HG03280 (cell line): ENCODE data around the gene DNMT3B.

Experiments
- ATAC-seq: cut with Tn5 transposase; IDR thresholded peaks from one replicate; pipeline ENCODE4 v1.9.1; 2021; ENCODE audit warnings: mild to moderate bottlenecking, moderate library complexity; ENCODE audit not compliant: unreplicated experiment

Gene DNMT3B

GRCh38 chr20:32820698-32821377, 58.7 kb downstream of the DNMT3B start:
- no peak for ATAC-seq

- no peak for ATAC-seq
Measured at GRCh38 chr20:32822225-32822624, 60.0 kb downstream of the DNMT3B start.

GRCh38 chr20:32823078-32823477, 60.9 kb downstream of the DNMT3B start:
- ATAC-seq = no peak

DNA sequence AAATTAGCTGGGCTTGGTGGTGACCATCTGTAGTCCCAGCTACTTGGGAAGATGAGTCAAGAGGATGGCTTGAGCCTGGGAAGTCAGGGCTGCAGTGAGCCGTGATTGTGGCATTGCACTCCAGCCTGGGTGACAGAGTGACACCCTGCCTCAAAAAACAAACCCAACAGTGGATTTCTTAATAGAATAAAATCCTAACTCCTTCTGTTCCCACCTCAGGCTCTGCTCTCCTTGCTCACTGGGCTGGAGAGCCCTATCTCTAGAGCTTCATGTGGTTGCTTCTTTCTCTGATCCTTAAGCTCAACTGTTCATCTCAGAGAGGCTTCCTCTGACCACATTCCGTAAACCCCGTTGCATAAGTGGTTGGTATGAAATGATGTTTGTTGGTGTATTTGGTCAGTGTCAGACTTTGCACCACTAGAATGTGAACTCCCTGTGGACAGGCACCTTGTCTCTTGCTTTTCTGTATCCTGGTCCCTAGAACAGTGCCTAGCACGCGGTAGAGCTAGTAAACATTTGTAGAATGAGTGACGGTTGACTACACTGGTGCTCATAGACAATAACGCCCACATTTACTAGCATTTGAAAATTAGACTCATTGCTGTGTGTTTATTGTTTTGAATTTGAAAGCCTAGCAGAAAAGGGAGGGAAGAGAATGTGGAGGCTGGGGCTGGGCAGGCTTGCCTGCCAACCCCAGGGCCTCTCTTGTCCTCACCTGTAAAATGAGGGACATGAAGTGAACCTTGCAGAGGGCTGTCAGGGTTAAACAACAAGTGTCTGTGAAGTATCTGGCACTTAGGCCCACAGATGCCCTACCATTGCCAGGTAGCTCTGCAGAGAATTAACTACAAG, 61.8 kb downstream of the DNMT3B start:
- no peak for ATAC-seq

- no peak for ATAC-seq
Measured at GRCh38 chr20:32828029-32828680, 66.0 kb downstream of the DNMT3B start.

- no peak for ATAC-seq
Measured at GRCh38 chr20:32829311-32830005, 67.3 kb downstream of the DNMT3B start.

DNA sequence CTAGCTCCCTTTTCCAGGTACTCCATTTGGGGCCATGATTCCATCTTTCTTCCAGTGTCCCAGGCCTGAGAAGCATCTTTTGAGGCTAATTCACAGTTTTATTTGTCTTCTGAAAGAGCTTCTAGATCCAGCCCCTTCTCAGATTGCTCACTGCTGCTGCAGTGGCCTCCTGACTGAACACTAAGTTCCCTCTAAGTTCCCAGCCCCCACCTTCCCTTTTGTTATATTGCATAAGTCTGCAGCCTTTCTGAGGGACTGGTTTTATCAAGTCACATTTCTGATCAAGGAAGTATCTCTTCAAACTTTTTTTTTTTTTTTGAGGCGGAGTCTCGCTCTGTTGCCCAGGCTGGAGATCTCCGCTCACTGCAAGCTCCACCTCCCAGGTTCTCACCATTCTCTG, 68.3 kb downstream of the DNMT3B start:
- no peak for ATAC-seq

GRCh38 chr20:32831982-32832381, 69.8 kb downstream of the DNMT3B start:
- no peak for ATAC-seq

DNA sequence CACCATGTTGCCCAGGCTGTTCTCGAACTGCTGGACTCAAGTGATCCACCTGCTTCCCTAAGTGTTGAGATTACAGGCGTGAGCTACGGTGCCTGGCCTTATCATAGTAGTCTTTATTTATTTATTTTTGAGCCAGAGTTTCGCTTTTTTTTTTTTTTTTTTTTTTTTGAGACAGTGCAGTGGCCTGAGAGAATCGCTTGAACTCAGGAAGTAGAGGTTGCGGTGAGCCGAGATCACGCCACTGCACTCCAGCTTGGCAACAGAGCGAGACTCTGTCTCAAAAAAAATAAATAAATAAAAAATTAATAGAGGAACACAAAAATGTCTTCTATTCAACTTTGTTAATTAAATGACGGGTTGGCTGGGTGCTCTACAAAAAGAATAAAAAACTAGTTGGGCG, 70.5 kb downstream of the DNMT3B start:
- no peak for ATAC-seq

DNA sequence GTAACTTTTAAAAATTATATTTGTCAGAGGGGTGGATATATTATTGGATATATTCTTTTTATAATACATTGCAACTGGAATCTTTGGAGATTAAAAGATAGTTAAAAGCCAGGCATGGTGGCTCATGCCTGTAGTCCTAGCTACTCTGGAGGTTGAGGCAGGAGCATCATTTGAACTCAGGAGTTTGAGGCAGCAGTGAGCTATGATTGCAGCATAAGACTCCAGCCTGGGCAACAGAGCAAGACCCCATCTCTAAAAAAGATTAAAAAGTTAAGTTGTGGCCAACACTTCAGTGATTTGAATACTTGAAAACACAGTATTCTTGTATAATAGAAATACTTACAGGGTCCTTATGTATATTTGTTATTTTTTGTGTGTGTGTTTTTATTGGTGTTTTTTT, 72.8 kb downstream of the DNMT3B start:
- no peak for ATAC-seq

DNA sequence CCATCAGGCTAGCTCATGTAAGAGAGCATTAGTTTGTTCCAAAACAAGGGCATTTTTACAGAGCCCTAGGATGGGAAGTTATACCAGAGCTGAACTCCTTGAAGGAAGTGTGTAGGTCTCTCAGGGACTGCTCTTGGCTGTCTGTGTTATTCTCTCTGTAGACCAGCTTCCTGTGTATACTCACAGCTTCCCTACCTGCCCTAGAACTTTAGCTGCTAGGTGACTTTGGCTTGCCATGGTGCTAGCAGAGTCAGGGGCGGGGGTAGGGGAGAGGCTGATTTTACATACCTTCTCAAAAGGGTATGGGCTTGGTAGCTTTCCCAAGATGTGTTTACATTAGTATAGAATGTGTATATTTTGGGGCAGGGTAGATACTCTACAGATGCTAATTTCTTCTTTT, 75.0 kb downstream of the DNMT3B start:
- ATAC-seq = no peak

- no peak for ATAC-seq
Measured at GRCh38 chr20:32839227-32839981, 77.2 kb downstream of the DNMT3B start.

GRCh38 chr20:32839982-32840285, 77.7 kb downstream of the DNMT3B start:
- ATAC-seq = no peak

DNA sequence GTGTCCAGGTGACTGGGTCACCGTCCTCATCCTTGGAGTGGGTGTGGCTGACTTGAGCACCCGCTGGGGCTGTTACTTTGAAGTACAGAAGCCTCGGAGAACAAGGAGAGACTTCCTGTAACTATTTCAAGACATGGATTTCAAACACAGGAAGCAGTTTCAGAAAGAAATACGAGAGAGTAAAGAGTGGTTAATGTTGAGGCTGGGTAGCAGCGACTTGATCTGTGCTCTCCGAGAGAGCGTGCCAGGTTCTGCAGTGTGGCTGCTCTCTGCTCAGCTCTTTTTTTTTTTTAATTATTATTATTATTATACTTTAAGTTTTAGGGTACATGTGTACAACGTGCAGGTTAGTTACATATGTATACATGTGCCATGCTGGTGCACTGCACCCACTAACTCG, 79.0 kb downstream of the DNMT3B start:
- ATAC-seq = no peak

DNA sequence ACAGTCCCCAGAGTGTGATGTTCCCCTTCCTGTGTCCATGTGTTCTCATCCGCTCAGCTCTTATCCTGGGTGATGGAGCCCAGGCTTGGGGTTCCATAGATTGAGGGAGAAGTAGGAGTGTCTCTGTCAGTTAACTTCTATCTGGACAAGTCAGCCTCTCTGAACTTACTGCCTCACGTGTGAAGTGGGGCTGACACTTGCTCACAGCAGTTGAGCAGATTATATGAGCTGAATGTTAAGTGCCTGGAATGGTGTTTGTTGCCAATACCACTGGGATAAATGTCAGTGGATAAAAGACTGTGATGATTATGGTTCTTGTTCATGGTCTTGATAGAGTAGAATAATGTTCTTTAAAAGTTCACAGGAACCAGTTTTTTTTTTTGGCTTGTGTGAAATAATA, 79.4 kb downstream of the DNMT3B start:
- ATAC-seq = no peak

DNA sequence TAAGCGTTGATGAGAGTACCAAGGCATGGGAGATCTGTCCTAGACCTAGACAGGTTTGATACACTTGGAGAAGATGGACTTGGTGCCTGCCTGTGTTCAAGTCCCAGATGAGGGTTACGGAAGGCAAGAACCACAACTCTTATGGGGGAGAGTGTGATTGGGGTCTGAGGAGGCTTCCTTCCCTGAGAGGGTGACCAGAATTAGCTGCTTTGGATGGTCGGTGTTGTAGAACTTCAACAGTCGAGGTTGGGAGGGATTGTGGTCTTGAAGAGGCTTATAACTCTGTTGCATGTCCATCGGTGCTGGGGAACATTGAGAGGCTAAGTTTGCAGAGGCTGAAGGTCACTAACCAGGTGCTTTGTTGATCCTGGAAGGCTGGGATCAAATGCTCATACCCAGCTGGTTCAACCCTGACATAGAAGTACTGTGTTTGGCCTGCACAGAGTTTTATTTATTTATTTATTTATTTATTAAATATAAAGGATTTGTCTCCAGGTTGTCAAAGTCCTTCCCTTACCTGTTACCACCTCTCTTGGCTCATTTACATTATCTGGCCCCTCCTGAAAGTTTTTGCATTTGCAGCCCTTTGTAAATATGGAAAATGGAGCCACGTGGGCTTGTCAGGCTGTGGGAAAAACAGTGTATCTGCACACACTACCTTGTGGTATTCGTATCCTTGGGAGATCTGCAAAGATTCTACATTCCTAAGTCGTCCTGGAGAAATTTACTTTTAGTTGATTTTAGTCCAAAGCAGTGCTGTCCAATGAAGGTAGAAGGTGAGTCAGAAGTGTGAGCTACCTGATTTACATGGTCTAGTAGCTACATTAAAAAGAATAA, 80.7 kb downstream of the DNMT3B start:
- no peak for ATAC-seq

DNA sequence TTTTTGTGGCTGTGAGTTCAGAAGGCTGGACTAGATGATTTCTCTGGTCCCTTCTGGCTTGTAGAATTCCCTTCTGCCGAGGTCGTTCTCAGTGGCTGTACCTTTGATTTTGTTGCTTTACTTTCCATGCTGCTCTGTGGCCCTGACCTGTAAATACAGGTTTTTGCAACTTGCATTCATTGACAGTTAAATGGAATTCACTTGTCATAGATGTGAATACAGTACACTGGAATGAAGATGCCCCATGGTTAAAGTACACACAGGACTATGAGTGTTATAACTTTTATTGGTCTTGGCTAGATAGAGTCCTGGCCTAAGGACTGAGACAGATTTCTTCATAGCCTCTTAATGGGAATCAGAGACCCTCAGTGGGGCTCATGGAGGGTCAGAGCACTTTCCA, 83.6 kb downstream of the DNMT3B start:
- ATAC-seq = no peak

- ATAC-seq = no peak
Measured at GRCh38 chr20:32846852-32847251, 84.7 kb downstream of the DNMT3B start.

DNA sequence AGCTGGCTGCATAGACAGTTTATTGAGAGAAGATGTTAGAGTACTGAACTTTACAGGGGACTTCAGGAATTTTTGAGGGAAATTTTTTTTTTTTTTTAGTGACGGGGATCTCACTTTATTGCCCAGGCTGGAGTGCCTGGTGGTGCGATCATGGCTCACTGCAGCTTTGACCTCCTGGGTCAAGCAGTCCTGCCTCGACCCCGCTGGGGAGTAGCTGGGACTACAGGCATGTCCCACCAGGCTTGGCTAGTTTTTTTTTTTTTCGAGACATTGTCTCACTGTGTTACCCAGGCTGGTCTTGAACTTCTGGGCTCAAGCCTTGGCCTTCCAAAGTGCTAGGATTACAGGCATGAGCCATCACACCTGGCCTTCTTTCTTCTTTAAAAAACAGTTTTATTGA, 85.8 kb downstream of the DNMT3B start:
- no peak for ATAC-seq

DNA sequence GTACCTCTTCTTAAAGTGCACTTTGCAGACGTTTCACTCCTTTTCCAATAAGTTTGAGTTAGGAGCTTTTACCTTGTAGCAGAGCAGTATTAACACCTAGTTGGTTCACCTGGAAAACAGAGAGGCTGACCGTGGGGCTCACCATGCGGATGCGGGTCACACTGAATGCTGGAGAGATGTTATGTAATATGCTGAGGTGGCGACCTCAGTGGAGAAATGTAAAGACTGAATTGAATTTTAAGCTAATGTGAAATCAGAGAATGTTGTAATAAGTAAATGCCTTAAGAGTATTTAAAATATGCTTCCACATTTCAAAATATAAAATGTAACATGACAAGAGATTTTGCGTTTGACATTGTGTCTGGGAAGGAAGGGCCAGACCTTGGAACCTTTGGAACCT, 86.7 kb downstream of the DNMT3B start:
- no peak for ATAC-seq
